Hematopoietic multipotent progenitor cell treated with erythropoietin and hydrocortisone succinate and interleukin-3 and kit ligand, for 4 days (in vitro differentiated cells): ENCODE measurements around the gene ERRFI1.

Experiments
- DNase-seq: peaks from one replicate; pipeline ENCODE4 v3.0.0-alpha.2; 2015

ERRFI1 gene

GRCh38 chr1:8017495-8018197 lies 8.5 kb downstream of the ERRFI1 start:
- DNase-seq = no peak

- DNase-seq = no peak
Observed at GRCh38 chr1:8016895-8017241, 9.2 kb downstream of the ERRFI1 start.

- DNase-seq = peak; percentile 51
Observed at GRCh38 chr1:8016210-8016894, 9.8 kb downstream of the ERRFI1 start.

- DNase-seq = no peak
Observed at GRCh38 chr1:8015809-8016165, 10.3 kb downstream of the ERRFI1 start.

GRCh38 chr1:8015036-8015808 lies 10.9 kb downstream of the ERRFI1 start:
- DNase-seq = peak; percentile 83

- no peak for DNase-seq
Observed at GRCh38 chr1:8014381-8014988, 11.6 kb downstream of the ERRFI1 start.

GRCh38 chr1:8013800-8014199 lies 12.3 kb downstream of the ERRFI1 start:
- no peak for DNase-seq

- no peak for DNase-seq
Observed at GRCh38 chr1:8013399-8013798, 12.7 kb downstream of the ERRFI1 start.

- DNase-seq = no peak
Observed at GRCh38 chr1:8012955-8013354, 13.2 kb downstream of the ERRFI1 start.

- DNase-seq = no peak
Observed at GRCh38 chr1:8011923-8012858, 13.9 kb downstream of the ERRFI1 start.

- no peak for DNase-seq
Observed at GRCh38 chr1:8011016-8011415, 15.1 kb downstream of the ERRFI1 start.

- DNase-seq = no peak
Observed at GRCh38 chr1:8010080-8010664, 15.9 kb downstream of the ERRFI1 start.

- no peak for DNase-seq
Observed at GRCh38 chr1:8009043-8010002, 16.8 kb downstream of the ERRFI1 start.

GRCh38 chr1:8006037-8006963 lies 19.8 kb downstream of the ERRFI1 start:
- no peak for DNase-seq

- DNase-seq = peak; percentile 83
Observed at GRCh38 chr1:8004803-8005573, 21.1 kb downstream of the ERRFI1 start.

- DNase-seq = no peak
Observed at GRCh38 chr1:8004113-8004802, 21.9 kb downstream of the ERRFI1 start.

GRCh38 chr1:8003438-8004112 lies 22.5 kb downstream of the ERRFI1 start:
- no peak for DNase-seq

GRCh38 chr1:8002921-8003320 lies 23.2 kb downstream of the ERRFI1 start:
- no peak for DNase-seq
